Non-pigmented ciliary epithelial cell (primary cell): ENCODE results near the gene GCKR.

Source experiments
- DNase-seq: peaks from one replicate; pipeline ENCODE4 v3.0.0-alpha.2; 2010; ENCODE audit warnings: low read depth

The GCKR gene

GRCh38 chr2:27572998-27573429, 76.4 kb downstream of the GCKR start:
- DNase-seq, result no peak
